Activated CD4-positive, alpha-beta T cell treated with anti-CD3 and anti-CD28 coated beads for 1 hour (primary cell): ENCODE measurements around the gene TENM3.

Experiments
- DNase-seq: peaks from one replicate; pipeline ENCODE4 v3.0.0-alpha.2; 2020

TENM3 gene

GRCh38 chr4:182531555-182532162 lies 288.5 kb downstream of the TENM3 start:
- no peak for DNase-seq

- no peak for DNase-seq
Observed at GRCh38 chr4:182532441-182532840, 289.2 kb downstream of the TENM3 start.

- DNase-seq = no peak
Observed at GRCh38 chr4:182533964-182534363, 290.8 kb downstream of the TENM3 start.

DNA sequence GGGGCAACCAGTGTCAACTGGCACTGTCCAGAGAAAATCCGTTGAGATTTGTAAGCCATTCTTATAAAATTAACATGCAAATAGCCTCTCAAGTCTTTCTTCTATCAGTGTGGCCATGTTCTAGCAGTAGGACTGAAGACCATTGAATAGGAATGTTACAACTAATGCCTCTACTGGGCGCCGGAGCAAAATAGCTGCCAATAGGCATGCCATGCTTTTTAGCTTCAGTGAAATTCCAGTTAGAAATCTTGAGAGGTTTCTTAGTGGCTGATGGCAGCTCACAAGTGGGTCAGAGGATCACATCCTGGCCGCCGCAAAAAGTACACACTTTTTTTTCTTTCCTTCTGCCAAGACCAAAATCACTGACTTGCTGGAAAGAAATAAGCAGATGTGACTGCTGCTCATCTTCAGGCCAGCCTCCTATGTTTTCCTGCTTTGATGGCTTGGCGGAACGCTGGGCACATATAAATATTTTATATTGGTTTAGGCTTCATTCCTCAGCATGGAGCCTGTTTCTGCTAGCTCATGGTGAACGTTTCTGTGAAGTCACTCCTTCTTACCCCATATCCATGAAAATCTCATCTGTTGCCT lies 293.1 kb downstream of the TENM3 start:
- no peak for DNase-seq

- no peak for DNase-seq
Observed at GRCh38 chr4:182537031-182537795, 294.0 kb downstream of the TENM3 start.

- DNase-seq = no peak
Observed at GRCh38 chr4:182538031-182538430, 294.8 kb downstream of the TENM3 start.

GRCh38 chr4:182540496-182540895 lies 297.3 kb downstream of the TENM3 start:
- DNase-seq = no peak

- no peak for DNase-seq
Observed at GRCh38 chr4:182547435-182547834, 304.2 kb downstream of the TENM3 start.

DNA sequence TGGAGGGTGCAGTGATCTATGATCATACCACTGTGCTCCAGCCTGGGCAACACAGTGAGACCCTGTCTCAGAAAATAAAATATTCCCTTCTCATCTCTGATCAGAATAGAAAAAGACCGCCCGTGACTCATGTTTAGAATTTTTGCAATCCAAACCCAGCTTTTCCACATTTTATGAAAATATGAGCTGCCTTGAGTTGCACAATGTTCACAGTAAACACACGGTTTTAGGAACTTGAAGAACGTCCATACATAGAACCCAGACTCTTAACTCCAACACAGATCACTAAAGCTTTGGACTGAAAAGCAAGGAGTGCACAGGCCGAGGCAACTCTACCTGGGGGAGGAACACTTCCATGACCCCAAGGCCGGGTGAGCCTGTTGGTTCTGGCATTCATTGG lies 305.0 kb downstream of the TENM3 start:
- no peak for DNase-seq

GRCh38 chr4:182549356-182549755 lies 306.2 kb downstream of the TENM3 start:
- DNase-seq = no peak

GRCh38 chr4:182552948-182553347 lies 309.7 kb downstream of the TENM3 start:
- no peak for DNase-seq

DNA sequence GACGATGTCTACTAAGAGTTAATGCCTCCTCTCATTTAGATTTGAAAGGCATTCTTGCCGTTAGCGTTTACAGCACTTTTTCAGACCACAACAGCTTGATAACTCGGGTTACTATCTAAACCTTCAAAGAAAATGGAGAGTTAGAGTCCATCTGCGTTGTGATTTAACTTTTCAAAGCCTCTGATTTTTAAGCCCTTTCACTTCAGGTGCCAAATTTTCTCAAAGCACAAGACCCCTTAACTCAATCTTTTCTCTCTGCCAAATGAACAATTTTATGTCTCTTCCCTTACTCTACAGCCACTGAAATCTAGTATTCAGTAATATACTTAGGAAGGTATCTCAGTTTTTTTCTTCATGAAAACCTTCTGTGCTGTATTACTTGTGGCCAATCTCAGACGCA lies 310.5 kb downstream of the TENM3 start:
- no peak for DNase-seq

GRCh38 chr4:182554736-182555135 lies 311.5 kb downstream of the TENM3 start:
- DNase-seq = no peak

GRCh38 chr4:182555997-182556418 lies 312.8 kb downstream of the TENM3 start:
- no peak for DNase-seq

GRCh38 chr4:182556580-182556979 lies 313.4 kb downstream of the TENM3 start:
- DNase-seq = no peak

DNA sequence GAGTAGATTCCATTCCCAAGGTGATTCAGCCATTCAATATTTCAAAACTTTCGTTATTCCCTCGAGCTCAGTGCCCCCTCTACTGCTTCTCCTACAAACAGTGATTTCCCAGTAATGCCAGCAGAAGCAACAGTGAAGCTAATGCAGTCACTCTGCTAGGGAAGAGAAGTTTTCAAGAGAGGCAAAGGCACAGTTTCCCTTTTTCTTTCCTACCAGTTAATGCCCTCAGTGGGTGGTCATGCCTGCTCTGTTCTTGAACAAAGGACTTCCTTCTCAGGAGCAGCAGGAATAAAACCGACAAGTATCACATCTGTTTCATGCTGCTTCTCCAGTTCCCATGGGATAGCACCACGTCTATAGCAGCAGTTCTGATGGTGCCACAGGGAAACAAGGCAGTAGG lies 317.2 kb downstream of the TENM3 start:
- DNase-seq = no peak

DNA sequence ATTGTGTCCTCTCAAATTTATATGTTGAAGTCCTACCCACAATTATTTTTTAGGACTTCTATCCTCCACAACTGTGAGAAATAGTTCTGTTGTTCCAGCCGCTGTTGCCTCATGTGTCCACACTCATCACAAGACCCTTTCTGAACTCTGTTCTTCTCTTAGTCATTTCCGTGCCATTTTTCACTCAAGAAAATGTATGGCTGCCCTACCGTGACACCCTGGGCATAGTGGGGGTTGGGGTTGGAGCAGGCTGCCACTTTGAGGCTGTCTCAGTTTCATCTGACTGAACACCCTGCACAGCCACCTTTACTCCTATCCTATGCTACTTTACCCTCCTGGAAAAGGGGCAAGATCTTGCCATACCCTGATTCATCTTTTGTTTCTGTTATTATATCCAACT lies 319.1 kb downstream of the TENM3 start:
- no peak for DNase-seq

DNA sequence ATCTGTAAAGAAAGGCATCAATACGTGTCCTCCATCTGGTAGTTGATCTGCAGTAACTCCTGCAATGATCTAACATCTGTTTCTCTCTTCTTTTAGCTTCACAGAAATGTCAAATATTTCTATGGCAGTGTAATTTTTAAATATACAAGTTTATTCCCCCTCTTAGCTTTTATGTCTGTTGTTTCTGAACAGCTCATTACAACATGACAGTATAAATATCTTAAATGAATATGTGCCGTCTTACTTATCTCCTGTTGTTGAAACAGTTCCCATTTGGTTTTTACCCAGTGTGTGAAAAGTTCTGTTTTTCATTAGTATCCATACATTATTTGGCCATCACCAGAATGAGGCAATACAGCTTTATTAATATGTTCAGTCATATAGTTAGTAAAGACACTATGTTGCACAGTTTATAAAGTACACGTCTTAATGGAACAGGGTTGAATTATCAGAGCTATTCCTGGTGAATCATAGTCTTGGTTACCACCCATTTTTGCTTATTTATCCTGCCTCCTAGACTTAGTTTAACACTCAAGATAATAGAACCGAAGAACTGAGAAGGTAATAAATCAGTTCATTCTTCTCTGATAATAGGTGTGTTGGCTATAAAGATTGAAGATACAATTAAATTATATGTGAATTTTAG lies 321.6 kb downstream of the TENM3 start:
- DNase-seq = no peak

- no peak for DNase-seq
Observed at GRCh38 chr4:182567119-182567518, 323.9 kb downstream of the TENM3 start.

GRCh38 chr4:182569561-182569960 lies 326.4 kb downstream of the TENM3 start:
- no peak for DNase-seq

GRCh38 chr4:182574706-182575105 lies 331.5 kb downstream of the TENM3 start:
- DNase-seq = no peak

GRCh38 chr4:182575225-182575624 lies 332.0 kb downstream of the TENM3 start:
- no peak for DNase-seq

GRCh38 chr4:182576601-182577289 lies 333.5 kb downstream of the TENM3 start:
- no peak for DNase-seq
